Neural cell (in vitro differentiated cells): ENCODE data around the gene FOXD4L6. TPM values are rescaled to one million over a fixed set of nuclear protein-coding genes. Genes with fewer than 3 reads are reported as not detected.
"Not testable (repeated sequence)": the region's sequence is repeated elsewhere in the genome, so short reads cannot be mapped to it uniquely, and the experiment has no call there.

ENCODE experiments used
- H2AFZ ChIP-seq: fragments of 200-600, 300-800 bp; sonication (generic), shearing (Covaris generic); 2 replicates; pipeline ENCODE4 v1.6.0; 2014; ENCODE audit warnings: low read depth, mild to moderate bottlenecking, antibody characterized with exemption, low read length, moderate library complexity
- H3F3A ChIP-seq: fragments of 200-600 bp; shearing (Covaris generic); 2 replicates; pipeline ENCODE4 v1.6.1; 2016; ENCODE audit warnings: mild to moderate bottlenecking, moderate library complexity, mixed read lengths, antibody characterized with exemption, low read length; ENCODE audit not compliant: insufficient read depth, poor library complexity, severe bottlenecking
- H3K27ac ChIP-seq: fragments of 200-600, 300-800 bp; sonication (generic), shearing (Covaris generic); 2 replicates; pipeline ENCODE4 v1.5.1; 2014; ENCODE audit warnings: mild to moderate bottlenecking, low read length, moderate library complexity
- H3K27me3 ChIP-seq: fragments of 300-800, 200-600 bp; sonication (generic), shearing (Covaris generic); 2 replicates; pipeline ENCODE4 v1.6.0; 2014; ENCODE audit warnings: mild to moderate bottlenecking, low read depth, low read length, moderate library complexity; ENCODE audit not compliant: insufficient read depth
- H3K36me3 ChIP-seq: fragments of 300-800, 200-600 bp; sonication (generic), shearing (Covaris generic); 2 replicates; pipeline ENCODE4 v1.5.1; 2014; ENCODE audit warnings: mild to moderate bottlenecking, antibody characterized with exemption, low read length, moderate library complexity; ENCODE audit not compliant: insufficient read depth
- H3K4me2 ChIP-seq: fragments of 300-800, 200-600 bp; sonication (generic), shearing (Covaris generic); 2 replicates; pipeline ENCODE4 v1.6.0; 2014; ENCODE audit warnings: mild to moderate bottlenecking, low read length
- H3K4me3 ChIP-seq: fragments of 300-800, 200-600 bp; sonication (generic), shearing (Covaris generic); 2 replicates; pipeline ENCODE4 v1.5.1; 2014; ENCODE audit warnings: mild to moderate bottlenecking, low read length, moderate library complexity
- H3K79me2 ChIP-seq: fragments of 200-600 bp; shearing (Covaris generic); replicated peaks from 2 replicates; pipeline ENCODE4 v1.6.0; 2014; ENCODE audit warnings: mild to moderate bottlenecking, low read length, moderate library complexity; ENCODE audit not compliant: insufficient read depth
- H3K9ac ChIP-seq: fragments of 300-800, 200-600 bp; sonication (generic), shearing (Covaris generic); 2 replicates; pipeline ENCODE4 v1.6.1; 2016; ENCODE audit warnings: mild to moderate bottlenecking, low read length, mixed read lengths
- H3K9me2 ChIP-seq: fragments of 200-600 bp; shearing (Covaris generic); 2 replicates; pipeline ENCODE4 v1.6.1; 2016; ENCODE audit warnings: mild to moderate bottlenecking, low read length, mixed read lengths; ENCODE audit not compliant: insufficient read depth
- H3K9me3 ChIP-seq: fragments of 200-600, 300-800 bp; sonication (generic), shearing (Covaris generic); 2 replicates; pipeline ENCODE4 v1.6.1; 2016; ENCODE audit warnings: mild to moderate bottlenecking, mixed run types, low read length, moderate library complexity, mixed read lengths
- H4K20me1 ChIP-seq: fragments of 200-600 bp; shearing (Covaris generic); 2 replicates; pipeline ENCODE4 v1.6.1; 2016; ENCODE audit warnings: mild to moderate bottlenecking, mixed run types; ENCODE audit not compliant: insufficient read depth
- CTCF ChIP-seq: fragments of 450-650 bp; IDR thresholded peaks from 2 replicates; pipeline ENCODE4 v1.5.1; 2014; ENCODE audit warnings: antibody characterized with exemption, mild to moderate bottlenecking, moderate library complexity; ENCODE audit not compliant: poor library complexity, severe bottlenecking
- polyA plus RNA-seq: library from polyadenylated mRNA; depleted of rRNA; stranded (reverse); fragments of >200 nt; gene quantifications from 2 replicates; pipeline ENCODE4 v1.2.3, GENCODE V29; 2014

Gene FOXD4L6
- polyA plus RNA-seq, 1 donor from 2014 or later = 0.40 TPM

DNA sequence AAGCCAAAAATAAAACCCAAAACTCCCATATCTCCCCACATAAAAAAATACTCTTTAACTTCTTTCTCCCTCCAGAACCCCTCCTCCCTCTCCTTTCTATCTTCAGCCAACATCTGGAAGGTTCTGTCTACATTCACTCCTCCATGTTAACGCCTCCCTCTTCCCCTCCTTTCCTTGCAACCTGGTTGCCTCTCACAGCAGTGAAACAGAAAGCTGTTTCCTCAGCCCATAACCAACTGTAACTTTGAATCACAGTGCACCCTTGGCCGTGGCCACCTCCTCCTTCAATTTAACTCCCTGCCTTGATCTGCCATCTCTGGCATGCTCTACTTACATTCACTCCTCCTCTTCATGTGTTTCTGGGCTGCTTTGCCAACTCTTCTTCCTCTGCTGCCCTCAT is 33.4 kb downstream of the FOXD4L6 start:
- H3K36me3 ChIP-seq, H3K9me2 ChIP-seq, H3K27ac ChIP-seq: not testable (repeated sequence)

GRCh38 chr9:41094010-41094773 is 34.3 kb downstream of the FOXD4L6 start:
- not testable (repeated sequence) for H3K9me2 ChIP-seq, H3K27me3 ChIP-seq, H3K27ac ChIP-seq, H3K9me3 ChIP-seq, H3F3A ChIP-seq, H3K4me3 ChIP-seq, H3K4me2 ChIP-seq, H4K20me1 ChIP-seq, H3K79me2 ChIP-seq, H3K9ac ChIP-seq, H3K36me3 ChIP-seq, H2AFZ ChIP-seq

More for the DNA sequence above, 33.4 kb downstream of the FOXD4L6 start:
- not testable (repeated sequence) for H3K9ac ChIP-seq, H2AFZ ChIP-seq, H3K4me3 ChIP-seq, H3K79me2 ChIP-seq, H3F3A ChIP-seq, H3K9me3 ChIP-seq, H3K4me2 ChIP-seq, H4K20me1 ChIP-seq, H3K27me3 ChIP-seq

GRCh38 chr9:41090922-41091321 is 37.6 kb downstream of the FOXD4L6 start:
- not testable (repeated sequence) for H3K27ac ChIP-seq, H4K20me1 ChIP-seq, H3K27me3 ChIP-seq, H2AFZ ChIP-seq, H3K36me3 ChIP-seq, H3F3A ChIP-seq, H3K79me2 ChIP-seq, H3K4me2 ChIP-seq, H3K9ac ChIP-seq, H3K9me2 ChIP-seq, H3K4me3 ChIP-seq, H3K9me3 ChIP-seq

GRCh38 chr9:41090386-41090785 is 38.1 kb downstream of the FOXD4L6 start:
- not testable (repeated sequence) for H3K36me3 ChIP-seq, H3K79me2 ChIP-seq, H3K27ac ChIP-seq, H3F3A ChIP-seq, H3K27me3 ChIP-seq, H3K4me3 ChIP-seq, H3K9me3 ChIP-seq, H4K20me1 ChIP-seq, H3K9ac ChIP-seq, H3K9me2 ChIP-seq, H2AFZ ChIP-seq, H3K4me2 ChIP-seq

- H3K27me3 ChIP-seq, H2AFZ ChIP-seq, H3K9me2 ChIP-seq, H3K9ac ChIP-seq, H3K79me2 ChIP-seq, H3K9me3 ChIP-seq, H4K20me1 ChIP-seq, H3F3A ChIP-seq, H3K4me2 ChIP-seq, H3K27ac ChIP-seq, H3K36me3 ChIP-seq, H3K4me3 ChIP-seq: not testable (repeated sequence)
- TF ChIP-seq CTCF = peak; percentile 53
Observed at GRCh38 chr9:41088450-41089059, 39.9 kb downstream of the FOXD4L6 start.

DNA sequence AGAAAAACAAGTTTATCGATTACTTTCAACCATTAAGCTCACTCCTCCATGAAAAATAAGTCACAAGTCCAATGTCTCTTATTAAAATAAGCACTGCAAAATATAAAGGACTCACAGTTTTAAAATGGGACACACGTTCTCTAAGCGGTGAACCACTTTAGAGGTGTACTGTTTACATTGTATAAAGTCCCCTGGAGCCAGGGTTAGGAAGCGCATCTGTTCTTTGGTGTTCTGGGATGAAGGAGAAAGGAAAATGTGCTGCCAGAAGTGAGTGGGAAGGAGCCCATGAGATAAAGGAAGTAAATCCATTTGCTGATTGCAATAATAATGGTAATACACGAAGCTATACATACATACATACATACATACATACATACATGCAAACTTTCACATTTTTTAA is 40.6 kb downstream of the FOXD4L6 start:
- H4K20me1 ChIP-seq, H3K79me2 ChIP-seq, H3K36me3 ChIP-seq, H3K9ac ChIP-seq, H3K27ac ChIP-seq, H3K4me2 ChIP-seq, H3K27me3 ChIP-seq, H3K4me3 ChIP-seq, H3K9me2 ChIP-seq, H2AFZ ChIP-seq, H3K9me3 ChIP-seq, H3F3A ChIP-seq: not testable (repeated sequence)

DNA sequence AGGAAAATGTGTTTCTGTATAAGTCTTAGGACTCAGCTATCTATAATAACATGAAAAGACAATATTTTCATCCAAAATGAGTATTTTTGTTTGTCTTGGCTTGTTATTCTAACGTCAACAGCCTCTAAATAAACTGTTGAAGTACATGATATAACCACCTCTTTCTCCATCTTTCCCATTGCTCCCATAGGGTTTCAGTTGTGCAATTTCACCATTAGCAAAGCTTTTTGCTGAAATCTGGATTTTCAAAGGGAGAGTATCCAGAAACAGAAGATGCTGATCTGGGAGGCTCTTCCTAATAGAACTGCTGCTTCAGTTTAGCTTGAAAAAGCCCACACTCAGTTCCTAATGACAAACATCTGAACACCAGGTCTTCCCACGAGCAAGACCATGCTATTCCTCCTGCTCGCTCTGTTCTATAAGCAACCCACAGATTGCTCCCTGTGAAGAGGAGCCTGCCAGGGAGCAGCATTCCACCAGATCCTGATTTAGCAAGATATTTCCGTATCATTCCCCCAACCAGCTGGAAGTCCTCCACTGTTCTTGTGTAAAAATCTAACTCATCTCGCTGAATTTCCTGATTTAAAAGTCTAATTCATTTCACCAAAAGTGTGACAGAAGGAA is 41.2 kb downstream of the FOXD4L6 start:
- H3K36me3 ChIP-seq, H3K4me3 ChIP-seq, H3K9me2 ChIP-seq, H3K27ac ChIP-seq, H3K27me3 ChIP-seq, H4K20me1 ChIP-seq, H3K9me3 ChIP-seq, H2AFZ ChIP-seq, H3K4me2 ChIP-seq, H3K79me2 ChIP-seq, H3K9ac ChIP-seq, H3F3A ChIP-seq: not testable (repeated sequence)
